ENCODE data around the gene CENPS. TPM values are rescaled to one million over a fixed set of nuclear protein-coding genes. Genes with fewer than 3 reads are reported as not detected.

CENPS gene
- total RNA-seq, 4 donors from 2014 or later, result 3.3 to 15.3 (median 8.6) TPM

Other genes with a start within 250 kb of the CENPS start
- 10 to 100 TPM; 50.6 to 76.2 (median 66.0) TPM for gene KIF1B, start 219.9 kb upstream of the CENPS start, total RNA-seq
- gene PGD, start 31.4 kb upstream of the CENPS start, total RNA-seq, result 100 to 1,000 TPM in 1 of 4 donors, 10 to 100 TPM in 3; 54.5 to 160 (median 67.5) TPM
- gene CORT, start 19.6 kb downstream of the CENPS start, total RNA-seq, result 1 to 10 TPM in 1 of 4 donors, not detected in 3; 1.7 TPM
- 10 to 100 TPM; 14.9 to 19.5 (median 18.9) TPM for gene DFFA, start 42.1 kb downstream of the CENPS start, total RNA-seq
- gene PEX14, start 44.5 kb downstream of the CENPS start, total RNA-seq, result 10 to 100 TPM; 14.4 to 21.8 (median 18.2) TPM

Data from tibial nerve (tissue), 4 donors.